PC-3 (cell line): Measurements from ENCODE around the gene PTPN14. TPM values are rescaled to one million over a fixed set of nuclear protein-coding genes. Genes with fewer than 3 reads are reported as not detected.
A peak's percentile ranks its signal among the peaks of the same experiment; 100 is the strongest.

Source experiments
- ATAC-seq: fragments of 200-7000 bp; cut with Tn5 transposase; 2 replicates; pipeline ENCODE4 v1.9.1; 2020; ENCODE audit warnings: mild to moderate bottlenecking, moderate library complexity
- BruUV-seq: library from RNA; stranded (reverse); fragments of 400-500 nt; replicated peaks from 2 replicates; lab custom pipeline; 2021; lab: Mats Ljungman, UMichigan
- CTCF ChIA-PET: fragments of 300-600 bp; sonication (Branson Sonifier 250); formaldehyde crosslinking; loops from one replicate; lab custom pipeline; 2022; ENCODE audit warnings: antibody characterized with exemption; lab: Charles Lee
- POLR2A ChIA-PET: fragments of 300-600 bp; sonication (Branson Sonifier 250); formaldehyde crosslinking; loops from one replicate; lab custom pipeline; 2022; ENCODE audit warnings: antibody characterized with exemption; ENCODE audit not compliant: unreplicated experiment; lab: Charles Lee
- DNase-seq: peaks from one replicate; pipeline ENCODE4 v3.0.0-alpha.2; 2015
- H2AFZ ChIP-seq: fragments of 300-600 bp; sonication (generic); 2 replicates; pipeline ENCODE4 v1.6.0; 2016; ENCODE audit warnings: antibody characterized with exemption, low read length
- H3F3A ChIP-seq: fragments of 300-600 bp; sonication (generic); one replicate; pipeline ENCODE4 v1.6.0; 2017; ENCODE audit warnings: antibody characterized with exemption, low read length, control low read depth, mild to moderate bottlenecking; ENCODE audit not compliant: unreplicated experiment
- H3K27ac ChIP-seq: fragments of 300-600 bp; sonication (generic); 2 replicates; pipeline ENCODE4 v1.5.1; 2016; ENCODE audit warnings: mild to moderate bottlenecking, low read length
- H3K27me3 ChIP-seq: fragments of 300-600 bp; sonication (generic); 2 replicates; pipeline ENCODE4 v1.6.1; 2016; ENCODE audit warnings: low read length, mixed read lengths
- H3K36me3 ChIP-seq: fragments of 300-600 bp; sonication (generic); 2 replicates; pipeline ENCODE4 v1.6.1; 2016; ENCODE audit warnings: low read depth, mixed run types, low read length, mixed read lengths
- H3K4me1 ChIP-seq: fragments of 300-600 bp; sonication (generic); 2 replicates; pipeline ENCODE4 v1.5.1; 2016; ENCODE audit warnings: low read length; ENCODE audit not compliant: insufficient read depth
- H3K4me2 ChIP-seq: fragments of 300-600 bp; sonication (generic); 2 replicates; pipeline ENCODE4 v1.6.0; 2016; ENCODE audit warnings: low read length
- H3K4me3 ChIP-seq: fragments of 300-600 bp; sonication (generic); 2 replicates; pipeline ENCODE4 v1.5.1; 2016; ENCODE audit warnings: mild to moderate bottlenecking, low read length, mixed read lengths
- H3K79me2 ChIP-seq: fragments of 300-600 bp; sonication (generic); 2 replicates; pipeline ENCODE4 v1.6.1; 2017; ENCODE audit warnings: low read length, mixed read lengths
- H3K9ac ChIP-seq: fragments of 300-600 bp; sonication (generic); 2 replicates; pipeline ENCODE4 v1.6.0; 2016; ENCODE audit warnings: mild to moderate bottlenecking, low read length
- H3K9me2 ChIP-seq: fragments of 300-600 bp; sonication (generic); replicated peaks from 2 replicates; pipeline ENCODE4 v1.6.1; 2016; ENCODE audit warnings: mixed run types, low read length, mixed read lengths
- H3K9me3 ChIP-seq: fragments of 300-600 bp; sonication (generic); 2 replicates; pipeline ENCODE4 v1.6.1; 2016; ENCODE audit warnings: low read length, mixed read lengths
- H4K20me1 ChIP-seq: fragments of 300-600 bp; sonication (generic); 2 replicates; pipeline ENCODE4 v1.6.1; 2016; ENCODE audit warnings: low read length, mixed read lengths
- EZH2 ChIP-seq: fragments of 300-600 bp; sonication (generic); IDR thresholded peaks from one replicate; pipeline ENCODE4 v1.6.1; 2017; ENCODE audit warnings: antibody characterized with exemption, mild to moderate bottlenecking, low read length; ENCODE audit not compliant: unreplicated experiment
- EZH2phosphoT487 ChIP-seq: fragments of 300-600 bp; sonication (generic); IDR thresholded peaks from 2 replicates; pipeline ENCODE4 v1.6.1; 2018; ENCODE audit warnings: mild to moderate bottlenecking, antibody characterized with exemption, low read length, borderline replicate concordance
- intact Hi-C: fragments of 100-400 bp; cut with micrococcal nuclease; formaldehyde crosslinking; loops from 2 replicates; pipeline ENCODE4 v1.9.0; 2023
- total RNA-seq: library from RNA; depleted of rRNA; stranded (reverse); fragments of >200 nt; gene quantifications from 2 replicates; pipeline ENCODE4 v1.2.3, GENCODE V29; 2014
- TF ChIP-seq, protein P1 (sequence below): fragments of 300-600 bp; sonication (generic); conservative IDR thresholded peaks from 2 replicates; pipeline ENCODE4 v1.5.1; 2017; ENCODE audit warnings: antibody characterized with exemption, low read depth, mild to moderate bottlenecking, low read length

Gene PTPN14
- total RNA-seq, 1 experiment from 2014 or later, result 12.6 TPM

DNA sequence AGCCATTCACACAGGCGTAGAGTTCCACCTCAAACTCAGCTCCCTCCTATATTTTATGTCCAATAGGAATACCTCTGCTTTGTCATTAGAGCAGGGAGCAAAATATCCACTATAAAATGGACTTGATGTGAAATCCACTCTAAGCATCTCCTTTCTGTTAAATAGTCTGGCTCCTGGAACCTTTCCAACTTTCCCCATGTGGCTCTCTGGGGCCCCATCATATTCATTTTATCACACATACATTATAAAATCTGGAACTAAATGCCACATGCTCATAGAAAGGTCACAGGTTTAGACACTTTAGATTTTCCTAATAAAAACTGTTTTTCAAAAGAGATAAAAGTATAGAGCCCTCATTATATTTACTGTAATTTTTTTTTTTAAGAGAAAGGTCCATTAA, 82.1 kb downstream of the PTPN14 start:
- Histone ChIP-seq H3K27me3 (no peaks in the 10 kb centered on the region), H3K36me3 (no peaks in the 10 kb centered on the region), H3K4me2 (no peak overlapping the region), H3K4me1 (peaks cover 38% of the 10 kb centered on the region), H3F3A (peaks cover 3% of the 10 kb centered on the region), H3K9me2 (no peaks in the 10 kb centered on the region), H3K79me2 (peaks cover 85% of the 10 kb centered on the region), H3K9me3 (no peaks in the 10 kb centered on the region), H4K20me1 (peaks cover 6% of the 10 kb centered on the region), H3K4me3 (no peak overlapping the region), H3K9ac (no peak overlapping the region), H3K27ac (no peak overlapping the region), H2AFZ (no peak overlapping the region)
- POLR2A ChIA-PET, result interaction anchor here (0.6 kb wide), 1 partner anchor 83 kb away, joined by 4 read pairs; no protein-coding TSS in a partner anchor
- intact Hi-C loops, result loop anchor here (5.0 kb wide), 2 partner anchors 78 to 82 kb away; no protein-coding TSS in a partner anchor
- ATAC-seq (no peak), DNase-seq (no peak)
- no TSS peak for BruUV-seq
- CTCF ChIA-PET, result no interaction called here
- TF ChIP-seq, protein P1, sequence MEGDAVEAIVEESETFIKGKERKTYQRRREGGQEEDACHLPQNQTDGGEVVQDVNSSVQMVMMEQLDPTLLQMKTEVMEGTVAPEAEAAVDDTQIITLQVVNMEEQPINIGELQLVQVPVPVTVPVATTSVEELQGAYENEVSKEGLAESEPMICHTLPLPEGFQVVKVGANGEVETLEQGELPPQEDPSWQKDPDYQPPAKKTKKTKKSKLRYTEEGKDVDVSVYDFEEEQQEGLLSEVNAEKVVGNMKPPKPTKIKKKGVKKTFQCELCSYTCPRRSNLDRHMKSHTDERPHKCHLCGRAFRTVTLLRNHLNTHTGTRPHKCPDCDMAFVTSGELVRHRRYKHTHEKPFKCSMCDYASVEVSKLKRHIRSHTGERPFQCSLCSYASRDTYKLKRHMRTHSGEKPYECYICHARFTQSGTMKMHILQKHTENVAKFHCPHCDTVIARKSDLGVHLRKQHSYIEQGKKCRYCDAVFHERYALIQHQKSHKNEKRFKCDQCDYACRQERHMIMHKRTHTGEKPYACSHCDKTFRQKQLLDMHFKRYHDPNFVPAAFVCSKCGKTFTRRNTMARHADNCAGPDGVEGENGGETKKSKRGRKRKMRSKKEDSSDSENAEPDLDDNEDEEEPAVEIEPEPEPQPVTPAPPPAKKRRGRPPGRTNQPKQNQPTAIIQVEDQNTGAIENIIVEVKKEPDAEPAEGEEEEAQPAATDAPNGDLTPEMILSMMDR, result no peak
- TF ChIP-seq EZH2phosphoT487 (no peak), EZH2 (no peak)

DNA sequence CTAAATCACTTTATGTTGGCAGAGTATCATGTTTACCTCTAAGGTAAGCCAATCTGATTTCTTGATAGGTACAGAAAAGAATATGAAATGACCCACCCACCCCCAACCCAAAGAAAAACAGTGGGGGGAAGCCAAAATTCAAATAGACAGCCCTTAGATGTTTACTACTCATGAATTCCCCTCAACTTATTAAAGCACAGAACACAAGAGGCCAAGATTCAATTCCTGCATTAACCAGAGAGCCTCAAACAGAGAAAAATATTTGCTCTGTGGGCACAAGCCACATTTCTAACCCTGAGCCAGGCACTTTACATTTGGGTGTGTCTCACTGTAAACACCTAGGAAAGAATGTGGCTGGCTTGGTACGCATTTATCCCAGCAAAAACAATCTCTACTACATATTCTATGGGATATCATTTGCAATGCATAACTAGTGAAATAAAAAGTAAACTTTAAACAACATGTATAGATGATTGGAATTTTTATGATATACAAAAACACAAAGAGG, 84.3 kb downstream of the PTPN14 start:
- H3K9ac ChIP-seq, result no peak overlapping the region
- H3K9me2 ChIP-seq, result no peaks in the 10 kb centered on the region
- peaks cover 29% of the 10 kb centered on the region for H3K4me1 ChIP-seq
- no peak overlapping the region for H2AFZ ChIP-seq
- ChIA-PET CTCF (no interaction called here), POLR2A (interaction anchor here (0.6 to 0.7 kb wide), 2 partner anchors 12 to 13 kb away, joined by 3 read pairs; no protein-coding TSS in a partner anchor)
- peak overlapping the region; percentile 30 for H3K27ac ChIP-seq
- no peaks in the 10 kb centered on the region for H4K20me1 ChIP-seq
- TF ChIP-seq EZH2 (no peak), EZH2phosphoT487 (no peak)
- TF ChIP-seq, protein P1, result no peak
- no TSS peak for BruUV-seq
- DNase-seq (peak; percentile 90), ATAC-seq (peak; percentile 92)
- peaks cover 3% of the 10 kb centered on the region for H3F3A ChIP-seq
- no peaks in the 10 kb centered on the region for H3K36me3 ChIP-seq
- H3K4me3 ChIP-seq, result no peak overlapping the region
- no peaks in the 10 kb centered on the region for H3K27me3 ChIP-seq
- H3K79me2 ChIP-seq, result peaks cover 78% of the 10 kb centered on the region
- H3K9me3 ChIP-seq, result no peaks in the 10 kb centered on the region
- H3K4me2 ChIP-seq, result peak overlapping the region; percentile 36
- intact Hi-C loops, result loop anchor here (1.0 to 5.0 kb wide), 4 partner anchors 20 to 118 kb away; no protein-coding TSS in a partner anchor
